Body of pancreas (tissue), 4 donors: ENCODE measurements around the gene MSH2. TPM values are rescaled to one million over a fixed set of nuclear protein-coding genes. Genes with fewer than 3 reads are reported as not detected.

Experiments used
- ATAC-seq: fragments of 150-250 bp; one replicate; pipeline ENCODE4 v1.9.1; 2016
- DNase-seq, 4 donors: peaks; one replicate each; pipeline ENCODE4 v3.0.0-alpha.2; 2019
- H3K27ac ChIP-seq, 4 donors: fragments of 200-600 bp; sonication (generic); 1 replicate in 3 of 4; 2 replicates in 1 of 4; pipeline versions ENCODE4 v1.5.1 to v1.6.1; 2016 to 2019; ENCODE audit warnings: mild to moderate bottlenecking in 1 of 4, mixed read lengths in 1 of 4, moderate library complexity in 1 of 4
- H3K27me3 ChIP-seq, 2 donors: fragments of 200-600 bp; sonication (generic); one replicate each; pipeline ENCODE4 v1.6.0; 2016; ENCODE audit warnings: mild to moderate bottlenecking in 1 of 2
- H3K36me3 ChIP-seq, 2 donors: fragments of 200-600 bp; sonication (generic); replicated peaks in 1 of 2; 2 replicates each; pipeline ENCODE4 v1.5.1; 2016; ENCODE audit warnings: low read depth in 2 of 2; ENCODE audit not compliant: insufficient read depth in 1 of 2
- H3K4me1 ChIP-seq: fragments of 200-600 bp; sonication (generic); one replicate; pipeline ENCODE4 v1.6.0; 2016
- H3K4me3 ChIP-seq, 2 donors: fragments of 200-600 bp; sonication (generic); 1 replicate in 1 of 2; 2 replicates in 1 of 2; pipeline ENCODE4 v1.5.1; 2016 to 2019
- H3K9me3 ChIP-seq, 3 donors: fragments of 200-600 bp; sonication (generic); 1 replicate in 2 of 3; 2 replicates in 1 of 3; pipeline ENCODE4 v1.5.1; 2016
- POLR2A ChIP-seq, 3 donors: fragments of 450-650 bp; IDR thresholded peaks; one replicate each; pipeline ENCODE4 v1.6.1; 2016; ENCODE audit warnings: antibody characterized with exemption in 3 of 3, mild to moderate bottlenecking in 2 of 3
- WGBS, 2 donors: methylation state at CpG; one replicate each; pipeline ENCODE4 v1.1.5; 2017; 5-methylcytosine and 5-hydroxymethylcytosine counted together
- intact Hi-C: fragments of 100-400 bp; cut with DNase I; formaldehyde crosslinking; loops from one replicate; pipeline ENCODE4 v1.15.1; 2023
- total RNA-seq, 2 donors: library from RNA; depleted of rRNA; stranded (reverse); fragments of >200 nt; gene quantifications; one replicate each; pipeline ENCODE4 v1.1.0, GENCODE V29; 2016
- TF ChIP-seq, protein P1 (sequence below), 7 experiments: fragments of 450-650 bp in 4 of 7; fragments of 200-600 bp in 3 of 7; sonication (generic) in 3 of 7; IDR thresholded peaks; one replicate each; pipeline ENCODE4 v1.5.1; 2016 to 2019; ENCODE audit warnings: antibody characterized with exemption in 7 of 7

Gene MSH2
- total RNA-seq, 2 donors from 2014 or later: 9.9 TPM

DNA sequence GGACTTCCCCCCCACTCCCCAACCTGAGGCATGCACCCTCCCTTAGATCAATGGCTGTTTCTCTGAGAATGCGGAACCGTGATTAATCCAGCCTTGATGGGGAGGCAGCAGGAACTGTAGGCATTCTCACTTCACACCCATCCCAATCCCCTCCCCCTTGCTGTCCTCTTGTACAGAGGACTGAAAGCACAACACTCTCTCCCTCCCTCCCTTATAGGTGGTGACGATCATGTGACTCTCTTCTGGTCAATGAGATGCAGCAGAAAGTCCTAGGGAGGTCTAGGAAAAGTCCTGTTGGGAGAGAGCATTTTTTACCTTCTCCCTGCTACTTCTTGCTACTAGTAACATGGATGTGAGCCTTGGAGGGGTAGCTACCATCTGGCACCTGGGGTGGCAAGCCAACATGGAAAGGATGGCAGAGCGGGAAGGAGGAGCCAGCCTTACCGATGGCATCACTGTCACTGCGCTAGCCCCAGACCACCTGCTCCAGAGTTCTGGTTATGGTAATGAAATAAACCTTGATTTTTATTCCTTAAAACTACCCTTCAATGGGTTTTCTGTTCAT is 106.9 kb downstream of the MSH2 start:
- intact Hi-C loops: no loop called here
- 83 to 85% methylated on average over 6 of the region's 6 CpGs for WGBS, 2 donors
- Histone ChIP-seq H3K27ac (no peak overlapping the region), H3K9me3 (peaks cover 0 to 4% (median 0%) of the 10 kb centered on the region in 3 donors), H3K27me3 (no peaks in the 10 kb centered on the region), H3K4me3 (no peak overlapping the region), H3K36me3 (no peaks in the 10 kb centered on the region), H3K4me1 (no peaks in the 10 kb centered on the region)
- TF ChIP-seq, protein P1, sequence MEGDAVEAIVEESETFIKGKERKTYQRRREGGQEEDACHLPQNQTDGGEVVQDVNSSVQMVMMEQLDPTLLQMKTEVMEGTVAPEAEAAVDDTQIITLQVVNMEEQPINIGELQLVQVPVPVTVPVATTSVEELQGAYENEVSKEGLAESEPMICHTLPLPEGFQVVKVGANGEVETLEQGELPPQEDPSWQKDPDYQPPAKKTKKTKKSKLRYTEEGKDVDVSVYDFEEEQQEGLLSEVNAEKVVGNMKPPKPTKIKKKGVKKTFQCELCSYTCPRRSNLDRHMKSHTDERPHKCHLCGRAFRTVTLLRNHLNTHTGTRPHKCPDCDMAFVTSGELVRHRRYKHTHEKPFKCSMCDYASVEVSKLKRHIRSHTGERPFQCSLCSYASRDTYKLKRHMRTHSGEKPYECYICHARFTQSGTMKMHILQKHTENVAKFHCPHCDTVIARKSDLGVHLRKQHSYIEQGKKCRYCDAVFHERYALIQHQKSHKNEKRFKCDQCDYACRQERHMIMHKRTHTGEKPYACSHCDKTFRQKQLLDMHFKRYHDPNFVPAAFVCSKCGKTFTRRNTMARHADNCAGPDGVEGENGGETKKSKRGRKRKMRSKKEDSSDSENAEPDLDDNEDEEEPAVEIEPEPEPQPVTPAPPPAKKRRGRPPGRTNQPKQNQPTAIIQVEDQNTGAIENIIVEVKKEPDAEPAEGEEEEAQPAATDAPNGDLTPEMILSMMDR (IDR thresholded peaks at IDR 0.05): no peak
- TF ChIP-seq POLR2A (IDR thresholded peaks at IDR 0.05): no peak
- no peak for ATAC-seq
- no peak for DNase-seq

DNA sequence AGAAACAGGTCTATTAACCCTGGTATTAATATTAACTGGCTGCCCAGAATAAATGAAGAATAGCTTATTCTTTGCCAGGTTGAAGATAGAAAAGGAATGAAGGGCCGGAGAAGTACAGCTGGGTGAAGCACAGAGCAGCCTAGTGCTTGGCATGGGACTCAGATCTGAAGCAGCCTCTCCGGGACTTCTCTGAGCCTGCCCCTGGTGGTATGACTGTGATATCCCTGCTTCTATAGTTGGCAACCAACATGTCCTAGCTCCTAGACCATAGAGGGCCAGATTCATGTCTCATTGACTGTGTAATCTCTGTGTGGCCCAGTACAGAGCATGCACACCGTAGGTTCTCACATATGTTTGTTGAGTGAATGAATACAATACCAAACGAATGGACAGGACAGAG is 107.8 kb downstream of the MSH2 start:
- ATAC-seq (no peak), DNase-seq (no peak)
- Histone ChIP-seq H3K27ac (no peak overlapping the region), H3K27me3 (no peaks in the 10 kb centered on the region), H3K9me3 (no peaks in the 10 kb centered on the region), H3K4me3 (no peak overlapping the region), H3K36me3 (no peaks in the 10 kb centered on the region), H3K4me1 (no peaks in the 10 kb centered on the region)
- 72 to 74% methylated on average over 4 of the region's 4 CpGs for WGBS, 2 donors
- no peak for TF ChIP-seq POLR2A (IDR thresholded peaks at IDR 0.05)
- TF ChIP-seq, protein P1 (IDR thresholded peaks at IDR 0.05): no peak
- intact Hi-C loops: no loop called here

DNA sequence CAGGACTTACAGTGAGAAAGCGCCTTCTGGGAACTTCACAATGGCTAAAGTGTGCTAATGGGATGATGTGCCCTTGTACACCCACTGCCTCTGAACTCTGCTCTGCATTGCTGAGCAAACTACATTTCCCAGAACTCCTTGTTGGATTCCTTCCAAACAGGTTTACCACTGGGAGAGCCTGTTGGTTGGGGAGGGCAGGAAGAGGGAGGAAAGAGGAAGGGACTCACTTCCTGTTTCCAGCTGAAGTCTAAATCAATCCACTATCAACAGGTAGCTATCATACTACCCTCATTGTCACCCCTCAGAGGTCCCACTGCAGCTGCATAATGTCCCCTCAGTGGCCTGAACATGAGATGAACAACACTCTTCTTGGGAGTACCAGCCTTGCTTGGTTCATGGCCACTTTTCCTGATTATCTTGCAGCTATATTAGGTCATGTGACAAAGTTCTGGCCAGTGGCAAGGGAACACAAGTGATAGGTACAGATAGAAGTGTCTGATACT is 109.7 kb downstream of the MSH2 start:
- Histone ChIP-seq H3K27ac (no peak overlapping the region), H3K4me3 (no peak overlapping the region), H3K36me3 (no peaks in the 10 kb centered on the region), H3K27me3 (no peaks in the 10 kb centered on the region), H3K4me1 (no peaks in the 10 kb centered on the region), H3K9me3 (no peaks in the 10 kb centered on the region)
- intact Hi-C loops: no loop called here
- no peak for TF ChIP-seq POLR2A (IDR thresholded peaks at IDR 0.05)
- TF ChIP-seq, protein P1 (IDR thresholded peaks at IDR 0.05): no peak
- 89 to 92% methylated on average over 1 of the region's 1 CpG for WGBS, 2 donors
- no peak for ATAC-seq
- DNase-seq: no peak

DNA sequence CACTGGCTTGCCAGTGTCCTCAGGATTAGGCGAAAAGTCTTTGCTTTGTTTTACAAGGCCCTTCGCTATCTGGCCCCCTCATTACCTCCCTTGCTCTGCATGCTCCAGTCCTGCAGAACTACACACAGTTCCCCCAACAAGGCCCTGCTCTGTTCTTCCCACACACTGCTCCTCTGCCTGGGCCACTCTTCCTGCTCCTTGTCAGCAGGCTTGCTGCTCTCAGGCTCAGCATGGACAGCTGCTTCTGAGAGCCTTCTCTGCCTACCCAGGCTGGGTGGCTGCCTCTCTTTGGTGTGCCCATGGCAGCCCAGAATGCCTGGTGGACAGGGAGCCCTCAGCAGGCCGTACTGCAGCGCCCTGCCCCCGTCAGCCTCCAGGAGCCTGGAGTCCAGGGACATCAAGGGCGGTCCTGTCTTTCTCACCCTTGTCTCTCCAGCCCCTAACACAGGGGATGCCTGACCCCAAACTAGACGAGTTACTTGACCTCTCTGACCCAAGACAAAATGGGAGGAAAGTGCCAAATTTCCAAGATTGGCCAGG is 111.1 kb downstream of the MSH2 start:
- no peak overlapping the region for H3K27ac ChIP-seq
- 92 to 95% methylated on average over 5 to 7 of the region's 7 CpGs for WGBS, 2 donors
- intact Hi-C loops: no loop called here
- H3K4me3 ChIP-seq: no peak overlapping the region
- no peaks in the 10 kb centered on the region for H3K36me3 ChIP-seq
- no peaks in the 10 kb centered on the region for H3K4me1 ChIP-seq
- no peaks in the 10 kb centered on the region for H3K9me3 ChIP-seq
- H3K27me3 ChIP-seq: no peaks in the 10 kb centered on the region
- DNase-seq (no peak), ATAC-seq (no peak)
- TF ChIP-seq POLR2A (IDR thresholded peaks at IDR 0.05): no peak
- TF ChIP-seq, protein P1 (IDR thresholded peaks at IDR 0.05): no peak
